ENCODE data around the gene MTCH1. TPM values are rescaled to one million over a fixed set of nuclear protein-coding genes. Genes with fewer than 3 reads are reported as not detected.

Gene MTCH1
- total and polyA plus RNA-seq, 2 experiments from 2014 or later, result 108 to 271 TPM

- TF ChIP-seq, protein P1, sequence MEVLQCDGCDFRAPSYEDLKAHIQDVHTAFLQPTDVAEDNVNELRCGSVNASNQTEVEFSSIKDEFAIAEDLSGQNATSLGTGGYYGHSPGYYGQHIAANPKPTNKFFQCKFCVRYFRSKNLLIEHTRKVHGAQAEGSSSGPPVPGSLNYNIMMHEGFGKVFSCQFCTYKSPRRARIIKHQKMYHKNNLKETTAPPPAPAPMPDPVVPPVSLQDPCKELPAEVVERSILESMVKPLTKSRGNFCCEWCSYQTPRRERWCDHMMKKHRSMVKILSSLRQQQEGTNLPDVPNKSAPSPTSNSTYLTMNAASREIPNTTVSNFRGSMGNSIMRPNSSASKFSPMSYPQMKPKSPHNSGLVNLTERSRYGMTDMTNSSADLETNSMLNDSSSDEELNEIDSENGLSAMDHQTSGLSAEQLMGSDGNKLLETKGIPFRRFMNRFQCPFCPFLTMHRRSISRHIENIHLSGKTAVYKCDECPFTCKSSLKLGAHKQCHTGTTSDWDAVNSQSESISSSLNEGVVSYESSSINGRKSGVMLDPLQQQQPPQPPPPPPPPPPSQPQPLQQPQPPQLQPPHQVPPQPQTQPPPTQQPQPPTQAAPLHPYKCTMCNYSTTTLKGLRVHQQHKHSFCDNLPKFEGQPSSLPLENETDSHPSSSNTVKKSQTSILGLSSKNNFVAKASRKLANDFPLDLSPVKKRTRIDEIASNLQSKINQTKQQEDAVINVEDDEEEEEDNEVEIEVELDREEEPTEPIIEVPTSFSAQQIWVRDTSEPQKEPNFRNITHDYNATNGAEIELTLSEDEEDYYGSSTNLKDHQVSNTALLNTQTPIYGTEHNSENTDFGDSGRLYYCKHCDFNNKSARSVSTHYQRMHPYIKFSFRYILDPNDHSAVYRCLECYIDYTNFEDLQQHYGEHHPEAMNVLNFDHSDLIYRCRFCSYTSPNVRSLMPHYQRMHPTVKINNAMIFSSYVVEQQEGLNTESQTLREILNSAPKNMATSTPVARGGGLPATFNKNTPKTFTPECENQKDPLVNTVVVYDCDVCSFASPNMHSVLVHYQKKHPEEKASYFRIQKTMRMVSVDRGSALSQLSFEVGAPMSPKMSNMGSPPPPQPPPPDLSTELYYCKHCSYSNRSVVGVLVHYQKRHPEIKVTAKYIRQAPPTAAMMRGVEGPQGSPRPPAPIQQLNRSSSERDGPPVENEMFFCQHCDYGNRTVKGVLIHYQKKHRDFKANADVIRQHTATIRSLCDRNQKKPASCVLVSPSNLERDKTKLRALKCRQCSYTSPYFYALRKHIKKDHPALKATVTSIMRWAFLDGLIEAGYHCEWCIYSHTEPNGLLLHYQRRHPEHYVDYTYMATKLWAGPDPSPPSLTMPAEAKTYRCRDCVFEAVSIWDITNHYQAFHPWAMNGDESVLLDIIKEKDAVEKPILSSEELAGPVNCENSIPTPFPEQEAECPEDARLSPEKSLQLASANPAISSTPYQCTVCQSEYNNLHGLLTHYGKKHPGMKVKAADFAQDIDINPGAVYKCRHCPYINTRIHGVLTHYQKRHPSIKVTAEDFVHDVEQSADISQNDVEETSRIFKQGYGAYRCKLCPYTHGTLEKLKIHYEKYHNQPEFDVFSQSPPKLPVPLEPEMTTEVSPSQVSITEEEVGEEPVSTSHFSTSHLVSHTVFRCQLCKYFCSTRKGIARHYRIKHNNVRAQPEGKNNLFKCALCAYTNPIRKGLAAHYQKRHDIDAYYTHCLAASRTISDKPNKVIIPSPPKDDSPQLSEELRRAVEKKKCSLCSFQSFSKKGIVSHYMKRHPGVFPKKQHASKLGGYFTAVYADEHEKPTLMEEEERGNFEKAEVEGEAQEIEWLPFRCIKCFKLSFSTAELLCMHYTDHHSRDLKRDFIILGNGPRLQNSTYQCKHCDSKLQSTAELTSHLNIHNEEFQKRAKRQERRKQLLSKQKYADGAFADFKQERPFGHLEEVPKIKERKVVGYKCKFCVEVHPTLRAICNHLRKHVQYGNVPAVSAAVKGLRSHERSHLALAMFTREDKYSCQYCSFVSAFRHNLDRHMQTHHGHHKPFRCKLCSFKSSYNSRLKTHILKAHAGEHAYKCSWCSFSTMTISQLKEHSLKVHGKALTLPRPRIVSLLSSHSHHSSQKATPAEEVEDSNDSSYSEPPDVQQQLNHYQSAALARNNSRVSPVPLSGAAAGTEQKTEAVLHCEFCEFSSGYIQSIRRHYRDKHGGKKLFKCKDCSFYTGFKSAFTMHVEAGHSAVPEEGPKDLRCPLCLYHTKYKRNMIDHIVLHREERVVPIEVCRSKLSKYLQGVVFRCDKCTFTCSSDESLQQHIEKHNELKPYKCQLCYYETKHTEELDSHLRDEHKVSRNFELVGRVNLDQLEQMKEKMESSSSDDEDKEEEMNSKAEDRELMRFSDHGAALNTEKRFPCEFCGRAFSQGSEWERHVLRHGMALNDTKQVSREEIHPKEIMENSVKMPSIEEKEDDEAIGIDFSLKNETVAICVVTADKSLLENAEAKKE (CRISPR knock-in tag; IDR thresholded peaks at IDR 0.05), result no peak
- TF ChIP-seq ZNF114 (CRISPR knock-in tag; IDR thresholded peaks at IDR 0.05) (no peak), POLR2AphosphoS5 (IDR thresholded peaks at IDR 0.05; ENCODE audit: low read depth) (no peak)
These were observed 29.5 kb upstream of the MTCH1 start (continued) for GRCh38 chr6:37015532-37015931.

DNA sequence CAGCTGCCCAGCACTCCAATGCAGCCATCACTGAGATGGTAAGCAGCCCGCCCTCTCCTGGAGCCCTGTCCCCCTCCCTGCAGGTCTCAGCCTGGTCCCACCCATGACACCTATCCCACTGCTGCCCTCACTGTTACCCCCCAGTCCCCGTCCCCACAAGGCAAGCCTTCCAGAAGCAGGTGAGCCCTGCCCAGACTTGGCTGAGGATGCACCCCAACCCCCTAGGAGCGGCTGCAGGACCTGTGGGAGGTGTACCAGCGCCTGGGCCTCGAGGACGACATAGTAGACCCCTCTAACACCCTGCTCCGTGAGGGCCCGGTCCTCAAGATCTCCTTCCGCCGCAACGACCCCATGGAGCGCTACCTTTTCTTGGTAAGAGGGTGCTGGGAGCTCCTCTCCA lies 28.7 kb upstream of the MTCH1 start:
- peaks cover 7% of the 10 kb centered on the region for H3K4me1 Mint-ChIP-seq
- no peaks in the 10 kb centered on the region for H4K20me1 ChIP-seq (replicated peaks; ENCODE audit: insufficient read depth)
- peaks cover 14% of the 10 kb centered on the region for H3K27me3 Mint-ChIP-seq (ENCODE audit: insufficient read depth, low read depth, poor library complexity)
- H3K36me3 ChIP-seq (ENCODE audit: insufficient read depth), result no peaks in the 10 kb centered on the region
- H3K4me3 ChIP-seq, result no peak overlapping the region
- H3K4me1 ChIP-seq (ENCODE audit: insufficient read depth), result no peaks in the 10 kb centered on the region; the same call in 1 of the 2 replicates
- no peak overlapping the region for H3K4me3 Mint-ChIP-seq
- H3K9me2 ChIP-seq (ENCODE audit: insufficient read depth), result no peaks in the 10 kb centered on the region
- H3K79me2 ChIP-seq (replicated peaks; ENCODE audit: insufficient read depth), result no peaks in the 10 kb centered on the region
- no peak overlapping the region for H3K27ac Mint-ChIP-seq
- H3K27me3 ChIP-seq (ENCODE audit: insufficient read depth), result no peaks in the 10 kb centered on the region
- H3K4me2 ChIP-seq, result no peak overlapping the region
- ATAC-seq (no peak), DNase-seq (ENCODE audit: low spot score) (no peak)
- 0 out of 2 replicates have a peak, but pooled peaks cover 3% of the 10 kb centered on the region for H3F3A ChIP-seq (replicated peaks; ENCODE audit: low read depth)
- H3K36me3 Mint-ChIP-seq (ENCODE audit: low read depth), result no peaks in the 10 kb centered on the region
- H3K9me3 Mint-ChIP-seq, result no peaks in the 10 kb centered on the region
- no peak overlapping the region for H3K27ac ChIP-seq (ENCODE audit: low read depth)
- H2AFZ ChIP-seq, result no peak overlapping the region
- TF ChIP-seq ETS1 (IDR thresholded peaks at IDR 0.05) (no peak), EZH2 (IDR thresholded peaks at IDR 0.05; ENCODE audit: low read depth, unreplicated experiment) (no peak), ZNF114 (CRISPR knock-in tag; IDR thresholded peaks at IDR 0.05) (no peak), JUNB (IDR thresholded peaks at IDR 0.05; ENCODE audit: unreplicated experiment) (no peak), CREB1 (CRISPR knock-in tag; IDR thresholded peaks at IDR 0.05; ENCODE audit: low read depth) (no peak), POLR2AphosphoS5 (IDR thresholded peaks at IDR 0.05; ENCODE audit: low read depth) (no peak), EZH2phosphoT487 (IDR thresholded peaks at IDR 0.05; ENCODE audit: unreplicated experiment) (no peak), ZNF331 (CRISPR knock-in tag; IDR thresholded peaks at IDR 0.05; ENCODE audit: low read depth) (no peak), STAT1 (IDR thresholded peaks at IDR 0.05; ENCODE audit: unreplicated experiment) (no peak), CTCF (conservative IDR thresholded peaks at IDR 0.05; ENCODE audit: low read depth in 2 of 2) (no peak), NANOG (IDR thresholded peaks at IDR 0.05; ENCODE audit: borderline replicate concordance) (no peak)
- TF ChIP-seq, protein P2, sequence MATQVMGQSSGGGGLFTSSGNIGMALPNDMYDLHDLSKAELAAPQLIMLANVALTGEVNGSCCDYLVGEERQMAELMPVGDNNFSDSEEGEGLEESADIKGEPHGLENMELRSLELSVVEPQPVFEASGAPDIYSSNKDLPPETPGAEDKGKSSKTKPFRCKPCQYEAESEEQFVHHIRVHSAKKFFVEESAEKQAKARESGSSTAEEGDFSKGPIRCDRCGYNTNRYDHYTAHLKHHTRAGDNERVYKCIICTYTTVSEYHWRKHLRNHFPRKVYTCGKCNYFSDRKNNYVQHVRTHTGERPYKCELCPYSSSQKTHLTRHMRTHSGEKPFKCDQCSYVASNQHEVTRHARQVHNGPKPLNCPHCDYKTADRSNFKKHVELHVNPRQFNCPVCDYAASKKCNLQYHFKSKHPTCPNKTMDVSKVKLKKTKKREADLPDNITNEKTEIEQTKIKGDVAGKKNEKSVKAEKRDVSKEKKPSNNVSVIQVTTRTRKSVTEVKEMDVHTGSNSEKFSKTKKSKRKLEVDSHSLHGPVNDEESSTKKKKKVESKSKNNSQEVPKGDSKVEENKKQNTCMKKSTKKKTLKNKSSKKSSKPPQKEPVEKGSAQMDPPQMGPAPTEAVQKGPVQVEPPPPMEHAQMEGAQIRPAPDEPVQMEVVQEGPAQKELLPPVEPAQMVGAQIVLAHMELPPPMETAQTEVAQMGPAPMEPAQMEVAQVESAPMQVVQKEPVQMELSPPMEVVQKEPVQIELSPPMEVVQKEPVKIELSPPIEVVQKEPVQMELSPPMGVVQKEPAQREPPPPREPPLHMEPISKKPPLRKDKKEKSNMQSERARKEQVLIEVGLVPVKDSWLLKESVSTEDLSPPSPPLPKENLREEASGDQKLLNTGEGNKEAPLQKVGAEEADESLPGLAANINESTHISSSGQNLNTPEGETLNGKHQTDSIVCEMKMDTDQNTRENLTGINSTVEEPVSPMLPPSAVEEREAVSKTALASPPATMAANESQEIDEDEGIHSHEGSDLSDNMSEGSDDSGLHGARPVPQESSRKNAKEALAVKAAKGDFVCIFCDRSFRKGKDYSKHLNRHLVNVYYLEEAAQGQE (IDR thresholded peaks at IDR 0.05; ENCODE audit: unreplicated experiment), result no peak
